ENCODE data around the gene ULK4. TPM values are rescaled to one million over a fixed set of nuclear protein-coding genes. Genes with fewer than 3 reads are reported as not detected.

Gene ULK4
- total RNA-seq, 2 experiments from 2014 or later: 6.8 to 6.9 TPM

DNA sequence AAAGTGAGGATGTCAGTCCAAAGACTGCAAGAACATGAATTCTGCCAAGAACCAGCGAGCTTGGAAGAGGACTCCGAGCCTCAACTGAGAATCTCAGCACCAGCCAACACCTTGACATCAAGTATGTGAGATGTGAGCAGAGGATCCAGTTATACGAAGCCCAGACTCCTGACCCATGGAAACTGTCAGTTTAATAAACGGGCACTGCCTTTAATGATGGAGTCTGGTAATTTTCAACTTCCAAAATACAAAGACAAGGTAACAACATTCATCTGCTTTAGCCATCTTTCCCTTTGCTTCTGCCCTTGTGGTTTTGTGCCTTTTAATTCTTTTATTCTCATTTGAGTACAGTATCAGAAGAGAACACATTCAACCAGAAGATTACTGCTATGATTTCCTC lies 211.9 kb downstream of the ULK4 start:
- intact Hi-C loops (cut with micrococcal nuclease): no loop called here
- ATAC-seq (no peak), DNase-seq (no peak)
- Mint-ChIP-seq H3K27me3 (no peaks in the 10 kb centered on the region), H3K36me3 (ENCODE audit: low read depth) (no peaks in the 10 kb centered on the region), H3K4me1 (ENCODE audit: low read depth) (peaks cover 10% of the 10 kb centered on the region), H3K4me3 (no peak overlapping the region), H3K27ac (no peak overlapping the region), H3K9me3 (no peaks in the 10 kb centered on the region)
- ChIA-PET POLR2A (no interaction called here), CTCF (no interaction called here)
- TF ChIP-seq, protein P1, sequence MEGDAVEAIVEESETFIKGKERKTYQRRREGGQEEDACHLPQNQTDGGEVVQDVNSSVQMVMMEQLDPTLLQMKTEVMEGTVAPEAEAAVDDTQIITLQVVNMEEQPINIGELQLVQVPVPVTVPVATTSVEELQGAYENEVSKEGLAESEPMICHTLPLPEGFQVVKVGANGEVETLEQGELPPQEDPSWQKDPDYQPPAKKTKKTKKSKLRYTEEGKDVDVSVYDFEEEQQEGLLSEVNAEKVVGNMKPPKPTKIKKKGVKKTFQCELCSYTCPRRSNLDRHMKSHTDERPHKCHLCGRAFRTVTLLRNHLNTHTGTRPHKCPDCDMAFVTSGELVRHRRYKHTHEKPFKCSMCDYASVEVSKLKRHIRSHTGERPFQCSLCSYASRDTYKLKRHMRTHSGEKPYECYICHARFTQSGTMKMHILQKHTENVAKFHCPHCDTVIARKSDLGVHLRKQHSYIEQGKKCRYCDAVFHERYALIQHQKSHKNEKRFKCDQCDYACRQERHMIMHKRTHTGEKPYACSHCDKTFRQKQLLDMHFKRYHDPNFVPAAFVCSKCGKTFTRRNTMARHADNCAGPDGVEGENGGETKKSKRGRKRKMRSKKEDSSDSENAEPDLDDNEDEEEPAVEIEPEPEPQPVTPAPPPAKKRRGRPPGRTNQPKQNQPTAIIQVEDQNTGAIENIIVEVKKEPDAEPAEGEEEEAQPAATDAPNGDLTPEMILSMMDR (IDR thresholded peaks at IDR 0.05): no peak

DNA sequence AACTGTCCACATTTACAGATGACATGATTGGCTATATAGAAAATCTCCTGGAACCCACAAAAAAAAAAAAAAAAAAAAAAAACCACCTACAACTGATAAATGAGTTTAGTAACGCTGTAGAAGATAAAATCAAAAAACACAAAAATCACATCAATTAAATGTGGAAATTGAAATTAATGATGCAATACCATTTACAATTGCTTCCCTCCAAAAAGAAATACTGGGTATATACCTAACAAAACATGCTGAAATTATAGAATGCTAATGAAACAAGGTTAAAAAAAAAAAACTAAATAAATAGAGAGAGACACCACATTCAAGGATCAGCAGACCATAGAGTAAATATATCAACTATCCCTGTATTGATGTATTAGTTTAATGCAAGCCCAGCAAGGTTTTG lies 215.7 kb downstream of the ULK4 start:
- intact Hi-C loops (cut with micrococcal nuclease): no loop called here
- ATAC-seq (no peak), DNase-seq (no peak)
- Mint-ChIP-seq H3K27ac (no peak overlapping the region), H3K4me1 (ENCODE audit: low read depth) (no peaks in the 10 kb centered on the region), H3K27me3 (no peaks in the 10 kb centered on the region), H3K4me3 (no peak overlapping the region), H3K36me3 (ENCODE audit: low read depth) (no peaks in the 10 kb centered on the region), H3K9me3 (no peaks in the 10 kb centered on the region)
- POLR2A ChIA-PET: interaction anchor here (0.5 kb wide), 1 partner anchor 418 kb away, joined by 3 read pairs; no protein-coding TSS in a partner anchor
- TF ChIP-seq, protein P1 (IDR thresholded peaks at IDR 0.05): no peak
- CTCF ChIA-PET: interaction anchor here (0.6 kb wide), 1 partner anchor 801 kb away, joined by 4 read pairs; no protein-coding TSS in a partner anchor

DNA sequence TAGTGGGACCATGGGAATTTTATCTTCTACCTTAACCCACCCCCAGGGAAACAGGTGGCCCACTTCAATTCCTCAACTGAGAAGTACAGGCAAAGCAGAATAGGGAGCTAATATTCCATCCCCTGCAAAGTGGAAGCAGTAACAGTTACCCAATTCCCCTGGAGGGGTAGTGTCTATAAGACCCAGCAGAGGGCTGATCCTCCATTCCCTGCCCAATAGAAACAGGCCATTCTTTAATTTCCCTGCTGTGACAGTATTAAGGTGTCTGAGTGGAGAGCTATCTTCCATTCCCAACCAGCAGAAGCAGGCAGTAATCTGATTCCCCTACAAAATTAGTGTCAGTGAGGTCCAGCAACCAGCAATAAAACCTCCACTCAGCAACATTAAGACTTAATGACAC lies 219.8 kb downstream of the ULK4 start:
- Mint-ChIP-seq H3K27ac (no peak overlapping the region), H3K4me1 (ENCODE audit: low read depth) (no peaks in the 10 kb centered on the region), H3K27me3 (no peaks in the 10 kb centered on the region), H3K36me3 (ENCODE audit: low read depth) (no peaks in the 10 kb centered on the region), H3K9me3 (peaks cover 4% of the 10 kb centered on the region), H3K4me3 (no peak overlapping the region)
- DNase-seq (no peak), ATAC-seq (no peak)
- intact Hi-C loops (cut with micrococcal nuclease): no loop called here
- ChIA-PET POLR2A (no interaction called here), CTCF (no interaction called here)
- TF ChIP-seq, protein P1 (IDR thresholded peaks at IDR 0.05): no peak

GRCh38 chr3:41740374-41740886 lies 221.5 kb downstream of the ULK4 start:
- no peaks in the 10 kb centered on the region for H3K36me3 Mint-ChIP-seq (ENCODE audit: low read depth)
- no peak for ATAC-seq
- CTCF ChIA-PET: interaction anchor here (0.6 kb wide), 1 partner anchor 294 kb away, joined by 3 read pairs; no protein-coding TSS in a partner anchor
- DNase-seq: no peak
- H3K27ac Mint-ChIP-seq: no peak overlapping the region
- no peaks in the 10 kb centered on the region for H3K4me1 Mint-ChIP-seq (ENCODE audit: low read depth)
- peaks cover 4% of the 10 kb centered on the region for H3K9me3 Mint-ChIP-seq
- no peaks in the 10 kb centered on the region for H3K27me3 Mint-ChIP-seq
- POLR2A ChIA-PET: no interaction called here
- intact Hi-C loops (cut with micrococcal nuclease): no loop called here
- no peak overlapping the region for H3K4me3 Mint-ChIP-seq
- TF ChIP-seq, protein P1 (IDR thresholded peaks at IDR 0.05): no peak

DNA sequence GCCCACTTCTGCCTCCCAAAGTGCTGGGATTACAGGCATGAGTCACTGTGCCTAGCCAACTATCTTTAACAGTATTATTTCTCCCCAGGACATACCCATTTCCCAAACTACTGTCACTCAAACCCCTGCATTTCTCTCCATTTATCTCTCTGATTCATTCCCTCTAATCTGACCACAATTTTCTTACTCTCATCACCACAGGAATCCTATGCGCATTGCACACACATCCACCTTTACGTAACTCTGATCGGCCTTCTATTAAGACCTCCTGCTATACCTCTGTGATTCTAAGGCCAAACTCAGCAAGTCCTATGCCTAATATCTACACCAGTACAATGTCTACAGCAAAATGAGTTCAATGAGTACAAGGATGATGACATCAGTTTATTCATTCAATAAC lies 235.0 kb downstream of the ULK4 start:
- H3K4me1 Mint-ChIP-seq (ENCODE audit: low read depth): no peaks in the 10 kb centered on the region
- CTCF ChIA-PET: no interaction called here
- intact Hi-C loops (cut with micrococcal nuclease): no loop called here
- no peak for ATAC-seq
- H3K36me3 Mint-ChIP-seq (ENCODE audit: low read depth): peaks cover 6% of the 10 kb centered on the region
- no peaks in the 10 kb centered on the region for H3K27me3 Mint-ChIP-seq
- peaks cover 1% of the 10 kb centered on the region for H3K9me3 Mint-ChIP-seq
- H3K4me3 Mint-ChIP-seq: no peak overlapping the region
- TF ChIP-seq, protein P1 (IDR thresholded peaks at IDR 0.05): no peak
- H3K27ac Mint-ChIP-seq: no peak overlapping the region
- POLR2A ChIA-PET: no interaction called here
- DNase-seq: no peak

Data from activated CD8-positive, alpha-beta T cell treated with anti-CD3 and anti-CD28 coated beads for 36 hours (primary cell).